ENCODE data around the gene CLDN7. TPM values are rescaled to one million over a fixed set of nuclear protein-coding genes. Genes with fewer than 3 reads are reported as not detected.

Gene CLDN7
- total RNA-seq, 1 donor from 2014 or later = 1.8 TPM

- H3K36me3 Mint-ChIP-seq (ENCODE audit: low read depth) = no peaks in the 10 kb centered on the region
- ATAC-seq (ENCODE audit: low read depth) = no peak
- TF ChIP-seq CTCF (IDR thresholded peaks at IDR 0.05) = no peak
- peaks cover 32% of the 10 kb centered on the region for H3K27me3 Mint-ChIP-seq
- intact Hi-C loops (cut with micrococcal nuclease) = no loop called here
- no peak for DNase-seq
- H3K9me3 Mint-ChIP-seq = no peaks in the 10 kb centered on the region
- H3K4me3 Mint-ChIP-seq = no peak overlapping the region
- no peak overlapping the region for H3K27ac Mint-ChIP-seq
- CTCF ChIA-PET = interaction anchor here (1.0 kb wide), 1 partner anchor 11 kb away, joined by 3 read pairs; the partner anchor contains the start of gene SLC2A4
- H3K4me1 Mint-ChIP-seq = peaks cover 24% of the 10 kb centered on the region
- POLR2A ChIA-PET = interaction anchor here (0.7 to 1.4 kb wide), 2 partner anchors 34 to 37 kb away, joined by 3 to 7 read pairs; partner anchors contain the start of gene NEURL4
Measured at GRCh38 chr17:7292729-7293128, 30.5 kb upstream of the CLDN7 start.

GRCh38 chr17:7292194-7292593 is 29.9 kb upstream of the CLDN7 start:
- peaks cover 24% of the 10 kb centered on the region for H3K4me1 Mint-ChIP-seq
- H3K9me3 Mint-ChIP-seq = no peaks in the 10 kb centered on the region
- ChIA-PET CTCF (interaction anchor here (1.0 to 1.1 kb wide), 2 partner anchors 11 to 302 kb away, joined by 3 read pairs; partner anchors contain the start of gene SLC2A4), POLR2A (interaction anchor here (0.7 to 0.9 kb wide), 2 partner anchors 35 to 57 kb away, joined by 3 to 7 read pairs; no protein-coding TSS in a partner anchor)
- H3K27ac Mint-ChIP-seq = no peak overlapping the region
- ATAC-seq (ENCODE audit: low read depth) (no peak), DNase-seq (no peak)
- H3K4me3 Mint-ChIP-seq = no peak overlapping the region
- no peaks in the 10 kb centered on the region for H3K36me3 Mint-ChIP-seq (ENCODE audit: low read depth)
- intact Hi-C loops (cut with micrococcal nuclease) = no loop called here
- peaks cover 35% of the 10 kb centered on the region for H3K27me3 Mint-ChIP-seq
- no peak for TF ChIP-seq CTCF (IDR thresholded peaks at IDR 0.05)

- Mint-ChIP-seq H3K4me1 (peaks cover 15% of the 10 kb centered on the region), H3K27me3 (peaks cover 43% of the 10 kb centered on the region), H3K27ac (no peak overlapping the region), H3K9me3 (no peaks in the 10 kb centered on the region), H3K4me3 (no peak overlapping the region), H3K36me3 (ENCODE audit: low read depth) (no peaks in the 10 kb centered on the region)
- POLR2A ChIA-PET = no interaction called here
- TF ChIP-seq CTCF (IDR thresholded peaks at IDR 0.05) = no peak
- intact Hi-C loops (cut with micrococcal nuclease) = no loop called here
- DNase-seq (no peak), ATAC-seq (ENCODE audit: low read depth) (no peak)
- CTCF ChIA-PET = no interaction called here
Measured at GRCh38 chr17:7290685-7291084, 28.4 kb upstream of the CLDN7 start.

- no peaks in the 10 kb centered on the region for H3K9me3 Mint-ChIP-seq
- POLR2A ChIA-PET = no interaction called here
- no peaks in the 10 kb centered on the region for H3K36me3 Mint-ChIP-seq (ENCODE audit: low read depth)
- intact Hi-C loops (cut with micrococcal nuclease) = no loop called here
- ATAC-seq (ENCODE audit: low read depth) = no peak
- H3K4me1 Mint-ChIP-seq = peaks cover 12% of the 10 kb centered on the region
- H3K4me3 Mint-ChIP-seq = no peak overlapping the region
- no peak for DNase-seq
- no peak overlapping the region for H3K27ac Mint-ChIP-seq
- TF ChIP-seq CTCF (IDR thresholded peaks at IDR 0.05) = no peak
- peaks cover 40% of the 10 kb centered on the region for H3K27me3 Mint-ChIP-seq
- CTCF ChIA-PET = no interaction called here
Measured at GRCh38 chr17:7290166-7290565, 27.9 kb upstream of the CLDN7 start.

GRCh38 chr17:7289256-7290032 is 27.2 kb upstream of the CLDN7 start:
- H3K4me3 Mint-ChIP-seq = no peak overlapping the region
- DNase-seq (no peak), ATAC-seq (ENCODE audit: low read depth) (no peak)
- H3K4me1 Mint-ChIP-seq = peaks cover 8% of the 10 kb centered on the region
- CTCF ChIA-PET = no interaction called here
- H3K27me3 Mint-ChIP-seq = peaks cover 37% of the 10 kb centered on the region
- no peak for TF ChIP-seq CTCF (IDR thresholded peaks at IDR 0.05)
- H3K9me3 Mint-ChIP-seq = no peaks in the 10 kb centered on the region
- intact Hi-C loops (cut with micrococcal nuclease) = no loop called here
- H3K36me3 Mint-ChIP-seq (ENCODE audit: low read depth) = no peaks in the 10 kb centered on the region
- no peak overlapping the region for H3K27ac Mint-ChIP-seq
- POLR2A ChIA-PET = no interaction called here

Measured in activated B cell treated with CpG ODN at 0.5 μM for 24 hours (primary cell).